ENCODE measurements around the gene NYAP2.

DNA sequence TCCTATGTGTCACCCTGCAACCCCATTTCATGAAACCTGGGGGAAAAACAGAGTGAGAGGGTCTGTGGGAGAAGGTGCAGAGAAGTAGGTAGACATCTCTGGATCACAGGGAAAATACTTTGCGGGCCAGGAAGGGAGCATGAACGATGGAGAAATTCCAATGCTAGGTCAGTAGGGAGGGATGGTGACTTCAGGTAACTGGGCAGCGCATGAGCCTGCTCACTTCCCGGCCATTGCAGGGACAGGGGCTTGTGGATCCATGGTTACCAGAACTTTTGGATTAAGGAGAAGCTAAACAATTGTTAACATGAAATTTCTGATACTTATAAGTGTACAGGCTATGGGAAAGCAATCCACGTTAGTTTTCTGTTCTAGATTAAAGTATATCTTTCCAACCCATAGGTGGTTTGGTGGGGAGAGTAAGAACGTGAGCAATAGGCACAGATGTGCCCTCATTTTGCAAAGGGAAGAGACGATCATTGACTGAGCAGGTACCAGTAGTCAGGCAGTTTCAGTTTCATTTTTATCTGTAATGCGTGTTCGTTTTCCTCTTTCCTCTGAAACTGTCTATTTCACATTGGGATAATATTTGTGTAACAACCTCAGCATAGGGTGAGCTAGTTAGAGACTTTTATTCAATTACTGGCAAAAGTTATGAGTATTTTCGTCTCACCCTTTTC lies 65.0 kb downstream of the NYAP2 start:
- TF ChIP-seq, protein P1, sequence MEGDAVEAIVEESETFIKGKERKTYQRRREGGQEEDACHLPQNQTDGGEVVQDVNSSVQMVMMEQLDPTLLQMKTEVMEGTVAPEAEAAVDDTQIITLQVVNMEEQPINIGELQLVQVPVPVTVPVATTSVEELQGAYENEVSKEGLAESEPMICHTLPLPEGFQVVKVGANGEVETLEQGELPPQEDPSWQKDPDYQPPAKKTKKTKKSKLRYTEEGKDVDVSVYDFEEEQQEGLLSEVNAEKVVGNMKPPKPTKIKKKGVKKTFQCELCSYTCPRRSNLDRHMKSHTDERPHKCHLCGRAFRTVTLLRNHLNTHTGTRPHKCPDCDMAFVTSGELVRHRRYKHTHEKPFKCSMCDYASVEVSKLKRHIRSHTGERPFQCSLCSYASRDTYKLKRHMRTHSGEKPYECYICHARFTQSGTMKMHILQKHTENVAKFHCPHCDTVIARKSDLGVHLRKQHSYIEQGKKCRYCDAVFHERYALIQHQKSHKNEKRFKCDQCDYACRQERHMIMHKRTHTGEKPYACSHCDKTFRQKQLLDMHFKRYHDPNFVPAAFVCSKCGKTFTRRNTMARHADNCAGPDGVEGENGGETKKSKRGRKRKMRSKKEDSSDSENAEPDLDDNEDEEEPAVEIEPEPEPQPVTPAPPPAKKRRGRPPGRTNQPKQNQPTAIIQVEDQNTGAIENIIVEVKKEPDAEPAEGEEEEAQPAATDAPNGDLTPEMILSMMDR (IDR thresholded peaks at IDR 0.05) = no peak
- no peak for TF ChIP-seq EZH2 (IDR thresholded peaks at IDR 0.05)
- TF ChIP-seq EZH2phosphoT487 (IDR thresholded peaks at IDR 0.05) = no peak
